IMR-90 (cell line): Measurements from ENCODE around the gene MS4A6E. TPM values are rescaled to one million over a fixed set of nuclear protein-coding genes. Genes with fewer than 3 reads are reported as not detected.

Source experiments
- ATAC-seq: fragments of 200-7000 bp; cut with Tn5 transposase; 2 replicates; pipeline ENCODE4 v1.9.1; 2020; ENCODE audit warnings: low read depth, mild to moderate bottlenecking, moderate library complexity
- BruUV-seq: library from RNA; stranded (reverse); fragments of 400-500 nt; replicated peaks from 2 replicates; lab custom pipeline; 2021; lab: Mats Ljungman, UMichigan
- CTCF ChIA-PET: fragments of 300-600 bp; formaldehyde crosslinking; extraction: SDS; loops from one replicate; lab custom pipeline; 2021; ENCODE audit warnings: antibody characterized with exemption; lab: Yijun Ruan, JAX
- POLR2A ChIA-PET: fragments of 300-600 bp; sonication (Branson Sonifier 250); formaldehyde crosslinking; loops from one replicate; lab custom pipeline; 2022; ENCODE audit warnings: antibody characterized with exemption; ENCODE audit not compliant: unreplicated experiment; lab: Charles Lee
- DNase-seq: peaks from one replicate; pipeline ENCODE4 v3.0.0; 2013
- H2AFZ ChIP-seq: replicated peaks from 2 replicates; pipeline ENCODE3; 2013; ENCODE audit warnings: low read length, mild to moderate bottlenecking; ENCODE audit not compliant: poor library complexity
- H2AK5ac ChIP-seq: 2 replicates; pipeline ENCODE4 v1.6.1; 2013; ENCODE audit warnings: low read depth, low read length, inconsistent platforms
- H2AK9ac ChIP-seq: replicated peaks from 2 replicates; pipeline ENCODE3; 2013; ENCODE audit warnings: mild to moderate bottlenecking, low read depth, low read length, moderate library complexity; ENCODE audit not compliant: poor library complexity
- H2BK120ac ChIP-seq: 2 replicates; pipeline ENCODE4 v1.6.1; 2013; ENCODE audit warnings: low read depth, low read length, inconsistent platforms
- H2BK15ac ChIP-seq: 3 replicates; pipeline ENCODE4 v1.6.1; 2013; ENCODE audit warnings: low read depth, low read length, inconsistent platforms
- H2BK20ac ChIP-seq: 2 replicates; pipeline ENCODE4 v1.6.1; 2013; ENCODE audit warnings: low read depth, mild to moderate bottlenecking, inconsistent platforms, low read length, moderate library complexity
- H2BK5ac ChIP-seq: 2 replicates; pipeline ENCODE4 v1.6.1; 2013; ENCODE audit warnings: mild to moderate bottlenecking, low read depth, low read length, inconsistent platforms; ENCODE audit not compliant: poor library complexity, severe bottlenecking
- H3K14ac ChIP-seq: replicated peaks from 2 replicates; pipeline ENCODE4 v1.6.1; 2013; ENCODE audit warnings: low read depth, low read length, inconsistent platforms
- H3K18ac ChIP-seq: 2 replicates; pipeline ENCODE4 v1.6.1; 2013; ENCODE audit warnings: low read depth, low read length, control low read depth
- H3K23ac ChIP-seq: 2 replicates; pipeline ENCODE4 v1.6.1; 2013; ENCODE audit warnings: low read depth, low read length, inconsistent platforms
- H3K27ac ChIP-seq: 2 replicates; pipeline ENCODE4 v1.5.1; 2013; ENCODE audit warnings: mild to moderate bottlenecking, control low read depth, low read length; ENCODE audit not compliant: insufficient read depth
- H3K27me3 ChIP-seq: 2 replicates; pipeline ENCODE4 v1.6.1; 2013; ENCODE audit warnings: low read length; ENCODE audit not compliant: control insufficient read depth, insufficient read depth
- H3K36me3 ChIP-seq: 2 replicates; pipeline ENCODE4 v1.6.1; 2013; ENCODE audit warnings: low read length, mixed read lengths; ENCODE audit not compliant: control insufficient read depth, insufficient read depth
- H3K4ac ChIP-seq: 2 replicates; pipeline ENCODE4 v1.6.1; 2013; ENCODE audit warnings: low read depth, low read length, inconsistent platforms
- H3K4me1 ChIP-seq: 2 replicates; pipeline ENCODE4 v1.6.1; 2013; ENCODE audit warnings: low read length, mixed read lengths; ENCODE audit not compliant: control insufficient read depth, insufficient read depth
- H3K4me2 ChIP-seq: 2 replicates; pipeline ENCODE4 v1.6.1; 2013; ENCODE audit warnings: low read depth, mild to moderate bottlenecking, control low read depth, low read length, moderate library complexity
- H3K4me3 ChIP-seq: 2 replicates; pipeline ENCODE4 v1.5.1; 2013; ENCODE audit warnings: low read depth, mild to moderate bottlenecking, control low read depth, low read length, moderate library complexity; ENCODE audit not compliant: insufficient read depth
- H3K56ac ChIP-seq: 2 replicates; pipeline ENCODE4 v1.6.1; 2013; ENCODE audit warnings: low read length, inconsistent platforms; ENCODE audit not compliant: insufficient read depth; ENCODE audit errors: extremely low read depth
- H3K79me1 ChIP-seq, 2 experiments: 2 replicates each; pipeline ENCODE4 v1.6.1; 2013; ENCODE audit warnings: low read length in 2 of 2, inconsistent platforms in 1 of 2, low read depth in 1 of 2
- H3K9ac ChIP-seq: 2 replicates; pipeline ENCODE4 v1.6.1; 2013; ENCODE audit warnings: low read depth, low read length, control low read depth
- H3K9me1 ChIP-seq: 2 replicates; pipeline ENCODE4 v1.6.1; 2013; ENCODE audit warnings: low read length, inconsistent platforms; ENCODE audit not compliant: insufficient read depth
- H3K9me3 ChIP-seq: 2 replicates; pipeline ENCODE4 v1.6.1; 2013; ENCODE audit warnings: low read length; ENCODE audit not compliant: control insufficient read depth, insufficient read depth
- H4K20me1 ChIP-seq: 2 replicates; pipeline ENCODE4 v1.6.1; 2013; ENCODE audit warnings: low read length, inconsistent platforms; ENCODE audit not compliant: insufficient read depth
- H4K5ac ChIP-seq: 2 replicates; pipeline ENCODE4 v1.6.1; 2013; ENCODE audit warnings: mild to moderate bottlenecking, low read depth, low read length, control low read depth
- H4K8ac ChIP-seq, 2 experiments: 2 replicates each; pipeline ENCODE4 v1.6.1; 2013; ENCODE audit warnings: low read depth in 2 of 2, low read length in 2 of 2, control low read depth in 1 of 2, inconsistent platforms in 1 of 2
- H4K91ac ChIP-seq: 2 replicates; pipeline ENCODE4 v1.6.1; 2013; ENCODE audit warnings: low read depth, low read length, inconsistent platforms; ENCODE audit not compliant: insufficient read depth
- CHD1 ChIP-seq: IDR thresholded peaks from 2 replicates; pipeline ENCODE4 v1.6.1; 2012; ENCODE audit warnings: low read depth, low read length, improper control_type of control experiment
- MAFK ChIP-seq: IDR thresholded peaks from 2 replicates; pipeline ENCODE4 v1.6.1; 2012; ENCODE audit warnings: low read depth, low read length, improper control_type of control experiment
- MXI1 ChIP-seq: IDR thresholded peaks from 2 replicates; pipeline ENCODE4 v1.6.1; 2012; ENCODE audit warnings: low read depth, mild to moderate bottlenecking, low read length, moderate library complexity, borderline replicate concordance
- RFX5 ChIP-seq: IDR thresholded peaks from 2 replicates; pipeline ENCODE4 v1.8.0; 2012; ENCODE audit warnings: low read depth, mild to moderate bottlenecking, low read length, moderate library complexity
- SMC3 ChIP-seq: fragments of 150-350 bp; IDR thresholded peaks from 2 replicates; pipeline ENCODE4 v1.6.1; 2016; ENCODE audit warnings: low read depth, mild to moderate bottlenecking, antibody characterized with exemption, low read length, moderate library complexity
- USF2 ChIP-seq: fragments of 150-350 bp; IDR thresholded peaks from 2 replicates; pipeline ENCODE4 v1.6.1; 2017; ENCODE audit warnings: mild to moderate bottlenecking, antibody characterized with exemption, low read length, low read depth
- dilution Hi-C: fragments of 300-500 bp; cut with HindIII; formaldehyde crosslinking; loops from one replicate; pipeline ENCODE4 v1.14.3; 2018; ENCODE audit warnings: low sequenced_read_pairs; ENCODE audit not compliant: unreplicated experiment
- in situ Hi-C: fragments of 300-500 bp; cut with MboI; formaldehyde crosslinking; loops from 3 replicates; pipeline ENCODE4 v1.14.3; 2019; ENCODE audit warnings: low sequenced_read_pairs, inconsistent platforms, mixed read lengths
- intact Hi-C: fragments of 100-400 bp; cut with micrococcal nuclease; formaldehyde crosslinking; loops from 2 replicates; pipeline ENCODE4 v1.10.0; 2022
- polyA plus RNA-seq, 3 experiments: library from polyadenylated mRNA; depleted of rRNA; stranded (reverse); fragments of >200 nt; gene quantifications; 2 replicates each; pipeline ENCODE4 v1.2.3, GENCODE V29; 2012; ENCODE audit warnings: low replicate concordance in 1 of 3
- total RNA-seq: library from RNA; depleted of rRNA; stranded (reverse); fragments of >200 nt; gene quantifications from 2 replicates; pipeline ENCODE4 v1.2.3, GENCODE V29; 2012; rRNA removed
- TF ChIP-seq, protein P1 (sequence below): conservative IDR thresholded peaks from 2 replicates; pipeline ENCODE4 v1.5.1; 2012; ENCODE audit warnings: mild to moderate bottlenecking, low read depth, low read length, improper control_type of control experiment

The MS4A6E gene
- total and polyA plus RNA-seq, 2 of the 4 experiments (the other 2 are of a cell fraction): not detected

GRCh38 chr11:60390419-60390818, 63.4 kb downstream of the MS4A6E start:
- Histone ChIP-seq H3K4me3 (no peak overlapping the region), H3K18ac (no peak overlapping the region), H2AK5ac (no peak overlapping the region), H3K4ac (no peak overlapping the region), H3K14ac (no peak overlapping the region), H3K36me3 (no peaks in the 10 kb centered on the region), H2BK20ac (no peak overlapping the region), H3K9me1 (no peaks in the 10 kb centered on the region), H3K27ac (no peak overlapping the region), H4K8ac (no peak overlapping the region), H3K9ac (no peak overlapping the region), H4K5ac (no peak overlapping the region), H4K91ac (no peak overlapping the region), H3K9me3 (peaks cover 8% of the 10 kb centered on the region), H3K23ac (no peak overlapping the region), H3K4me1 (no peaks in the 10 kb centered on the region), H3K4me2 (no peak overlapping the region), H3K27me3 (no peaks in the 10 kb centered on the region), H2AFZ (no peak overlapping the region), H3K79me1 (no peaks in the 10 kb centered on the region), H2BK120ac (no peak overlapping the region), H4K20me1 (no peaks in the 10 kb centered on the region), H3K56ac (no peak overlapping the region), H2AK9ac (no peak overlapping the region), H2BK15ac (no peak overlapping the region), H2BK5ac (no peak overlapping the region)
- POLR2A ChIA-PET: no interaction called here
- no TSS peak for BruUV-seq
- CTCF ChIA-PET: no interaction called here
- dilution Hi-C loops: no loop called here
- no peak for ATAC-seq
- no peak for DNase-seq
- TF ChIP-seq MAFK: no peak
- no peak for TF ChIP-seq CHD1
- no peak for TF ChIP-seq USF2
- TF ChIP-seq, protein P1, sequence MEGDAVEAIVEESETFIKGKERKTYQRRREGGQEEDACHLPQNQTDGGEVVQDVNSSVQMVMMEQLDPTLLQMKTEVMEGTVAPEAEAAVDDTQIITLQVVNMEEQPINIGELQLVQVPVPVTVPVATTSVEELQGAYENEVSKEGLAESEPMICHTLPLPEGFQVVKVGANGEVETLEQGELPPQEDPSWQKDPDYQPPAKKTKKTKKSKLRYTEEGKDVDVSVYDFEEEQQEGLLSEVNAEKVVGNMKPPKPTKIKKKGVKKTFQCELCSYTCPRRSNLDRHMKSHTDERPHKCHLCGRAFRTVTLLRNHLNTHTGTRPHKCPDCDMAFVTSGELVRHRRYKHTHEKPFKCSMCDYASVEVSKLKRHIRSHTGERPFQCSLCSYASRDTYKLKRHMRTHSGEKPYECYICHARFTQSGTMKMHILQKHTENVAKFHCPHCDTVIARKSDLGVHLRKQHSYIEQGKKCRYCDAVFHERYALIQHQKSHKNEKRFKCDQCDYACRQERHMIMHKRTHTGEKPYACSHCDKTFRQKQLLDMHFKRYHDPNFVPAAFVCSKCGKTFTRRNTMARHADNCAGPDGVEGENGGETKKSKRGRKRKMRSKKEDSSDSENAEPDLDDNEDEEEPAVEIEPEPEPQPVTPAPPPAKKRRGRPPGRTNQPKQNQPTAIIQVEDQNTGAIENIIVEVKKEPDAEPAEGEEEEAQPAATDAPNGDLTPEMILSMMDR: no peak
- no peak for TF ChIP-seq RFX5
- TF ChIP-seq SMC3: no peak
- TF ChIP-seq MXI1: no peak
- intact Hi-C loops: no loop called here
- in situ Hi-C loops: no loop called here

Other genes with a start within 250 kb of the MS4A6E start
- not detected in 2 replicates for gene MS4A2, start 238.6 kb upstream of the MS4A6E start, total RNA-seq
- not detected in 2 replicates for gene MS4A2, start 238.6 kb upstream of the MS4A6E start, polyA plus RNA-seq (2012; rRNA removed)
- not detected in 2 replicates for gene MS4A6A, start 144.2 kb upstream of the MS4A6E start, total RNA-seq
- gene MS4A6A, start 144.2 kb upstream of the MS4A6E start, polyA plus RNA-seq (2012; rRNA removed): not detected in 2 replicates
- gene MS4A4E, start 84.1 kb upstream of the MS4A6E start, total RNA-seq: not detected in 2 replicates
- gene MS4A4E, start 84.1 kb upstream of the MS4A6E start, polyA plus RNA-seq (2012; rRNA removed): not detected in 2 replicates
- not detected in 2 replicates for gene MS4A4A, start 46.6 kb upstream of the MS4A6E start, total RNA-seq
- gene MS4A4A, start 46.6 kb upstream of the MS4A6E start, polyA plus RNA-seq (2012; rRNA removed): not detected in 2 replicates
- not detected in 2 replicates for gene MS4A7, start 51.3 kb downstream of the MS4A6E start, total RNA-seq
- not detected in 2 replicates for gene MS4A7, start 51.3 kb downstream of the MS4A6E start, polyA plus RNA-seq (2012; rRNA removed)
- not detected in 2 replicates for gene MS4A14, start 69.2 kb downstream of the MS4A6E start, total RNA-seq
- gene MS4A14, start 69.2 kb downstream of the MS4A6E start, polyA plus RNA-seq (2012; rRNA removed): not detected in 2 replicates
- gene MS4A5, start 102.3 kb downstream of the MS4A6E start, total RNA-seq: not detected in 2 replicates
- not detected in 2 replicates for gene MS4A5, start 102.3 kb downstream of the MS4A6E start, polyA plus RNA-seq (2012; rRNA removed)
- not detected in 2 replicates for gene MS4A1, start 128.6 kb downstream of the MS4A6E start, total RNA-seq
- not detected in 2 replicates for gene MS4A1, start 128.6 kb downstream of the MS4A6E start, polyA plus RNA-seq (2012; rRNA removed)
- not detected in 2 replicates for gene MS4A12, start 165.5 kb downstream of the MS4A6E start, total RNA-seq
- gene MS4A12, start 165.5 kb downstream of the MS4A6E start, polyA plus RNA-seq (2012; rRNA removed): not detected in 2 replicates
- not detected in 2 replicates for gene MS4A13, start 188.1 kb downstream of the MS4A6E start, total RNA-seq
- gene MS4A13, start 188.1 kb downstream of the MS4A6E start, polyA plus RNA-seq (2012; rRNA removed): not detected in 2 replicates